Tibial artery (tissue), 4 donors: ENCODE data around the gene RPL19.

Experiments used
- DNase-seq, 2 donors: peaks; one replicate each; pipeline ENCODE4 v3.0.0-alpha.2; 2019
- H3K27ac ChIP-seq, 2 donors: fragments of 200-600 bp; sonication (generic) in 1 of 2; 1 replicate in 1 of 2; 2 replicates in 1 of 2; pipeline ENCODE4 v1.5.1; 2018 to 2019; ENCODE audit warnings: mild to moderate bottlenecking in 1 of 2
- H3K27me3 ChIP-seq, 2 donors: fragments of 200-600 bp; sonication (generic) in 1 of 2; one replicate each; pipeline versions ENCODE4 v1.5.1 to v1.6.0; 2016 to 2019
- H3K36me3 ChIP-seq, 3 donors: fragments of 200-600 bp; sonication (generic) in 2 of 3; one replicate each; pipeline ENCODE4 v1.5.1; 2016 to 2019; ENCODE audit warnings: mild to moderate bottlenecking in 2 of 3
- H3K4me1 ChIP-seq, 4 donors: fragments of 200-600 bp; sonication (generic) in 2 of 4; 1 replicate in 3 of 4; 2 replicates in 1 of 4; pipeline ENCODE4 v1.5.1; 2016 to 2019
- H3K4me3 ChIP-seq, 2 donors: fragments of 200-600 bp; sonication (generic) in 1 of 2; 1 replicate in 1 of 2; 2 replicates in 1 of 2; pipeline ENCODE4 v1.5.1; 2018 to 2019; ENCODE audit warnings: mild to moderate bottlenecking in 2 of 2
- H3K9me3 ChIP-seq, 3 donors: fragments of 200-600 bp; sonication (generic) in 1 of 3; one replicate each; pipeline ENCODE4 v1.5.1; 2016 to 2019
- intact Hi-C: fragments of 100-400 bp; cut with DNase I; formaldehyde crosslinking; loops from one replicate; pipeline ENCODE4 v1.15.0; 2023; ENCODE audit warnings: low total_unique reads
- TF ChIP-seq, protein P1 (sequence below), 2 experiments: fragments of 200-600 bp in 1 of 2; fragments of 450-650 bp in 1 of 2; IDR thresholded peaks; one replicate each; pipeline ENCODE4 v1.5.1; 2017 to 2019; ENCODE audit warnings: antibody characterized with exemption in 2 of 2, mild to moderate bottlenecking in 1 of 2, moderate library complexity in 1 of 2

Gene RPL19

GRCh38 chr17:39191750-39192510, 8.2 kb upstream of the RPL19 start:
- TF ChIP-seq, protein P1, sequence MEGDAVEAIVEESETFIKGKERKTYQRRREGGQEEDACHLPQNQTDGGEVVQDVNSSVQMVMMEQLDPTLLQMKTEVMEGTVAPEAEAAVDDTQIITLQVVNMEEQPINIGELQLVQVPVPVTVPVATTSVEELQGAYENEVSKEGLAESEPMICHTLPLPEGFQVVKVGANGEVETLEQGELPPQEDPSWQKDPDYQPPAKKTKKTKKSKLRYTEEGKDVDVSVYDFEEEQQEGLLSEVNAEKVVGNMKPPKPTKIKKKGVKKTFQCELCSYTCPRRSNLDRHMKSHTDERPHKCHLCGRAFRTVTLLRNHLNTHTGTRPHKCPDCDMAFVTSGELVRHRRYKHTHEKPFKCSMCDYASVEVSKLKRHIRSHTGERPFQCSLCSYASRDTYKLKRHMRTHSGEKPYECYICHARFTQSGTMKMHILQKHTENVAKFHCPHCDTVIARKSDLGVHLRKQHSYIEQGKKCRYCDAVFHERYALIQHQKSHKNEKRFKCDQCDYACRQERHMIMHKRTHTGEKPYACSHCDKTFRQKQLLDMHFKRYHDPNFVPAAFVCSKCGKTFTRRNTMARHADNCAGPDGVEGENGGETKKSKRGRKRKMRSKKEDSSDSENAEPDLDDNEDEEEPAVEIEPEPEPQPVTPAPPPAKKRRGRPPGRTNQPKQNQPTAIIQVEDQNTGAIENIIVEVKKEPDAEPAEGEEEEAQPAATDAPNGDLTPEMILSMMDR (IDR thresholded peaks at IDR 0.05): no peak
- no peak overlapping the region for H3K27ac ChIP-seq
- peaks cover 0 to 38% (median 35%) of the 10 kb centered on the region in 4 donors for H3K4me1 ChIP-seq
- peaks cover 62 to 80% (median 62%) of the 10 kb centered on the region in 3 donors for H3K36me3 ChIP-seq
- intact Hi-C loops: no loop called here
- no peaks in the 10 kb centered on the region for H3K27me3 ChIP-seq
- DNase-seq: no peak
- H3K9me3 ChIP-seq: no peaks in the 10 kb centered on the region
- H3K4me3 ChIP-seq: no peak overlapping the region

GRCh38 chr17:39192901-39193300, 7.2 kb upstream of the RPL19 start:
- Histone ChIP-seq H3K4me3 (no peak overlapping the region), H3K36me3 (peaks cover 52 to 70% (median 52%) of the 10 kb centered on the region in 3 donors)
- intact Hi-C loops: no loop called here

DNA sequence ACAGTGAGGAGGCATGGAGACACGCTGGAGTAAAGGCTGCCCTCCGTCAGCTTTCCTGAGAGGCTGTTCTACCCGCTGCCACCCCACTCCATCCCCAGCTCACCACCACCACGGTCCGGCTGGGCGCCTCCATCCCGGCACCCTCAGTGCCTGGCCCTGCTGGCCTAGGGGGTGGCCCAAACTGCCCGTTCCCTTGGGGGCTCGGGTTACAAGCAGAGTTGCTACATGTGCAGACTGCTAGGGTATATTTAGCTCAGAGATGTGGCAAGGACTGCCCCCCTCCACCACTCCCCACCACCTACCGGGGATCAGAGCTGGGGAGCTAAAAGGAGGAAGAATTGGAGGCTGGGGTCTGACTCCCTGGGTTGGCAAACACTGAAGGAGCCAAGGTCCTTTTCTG, 6.7 kb upstream of the RPL19 start:
- Histone ChIP-seq H3K4me3 (no peak overlapping the region), H3K4me1 (peaks cover 0 to 45% (median 39%) of the 10 kb centered on the region in 4 donors), H3K9me3 (no peaks in the 10 kb centered on the region), H3K27me3 (no peaks in the 10 kb centered on the region), H3K27ac (peak overlapping the region; percentile 98 to 100), H3K36me3 (peaks cover 47 to 66% (median 48%) of the 10 kb centered on the region in 3 donors)
- no peak for DNase-seq
- TF ChIP-seq, protein P1 (IDR thresholded peaks at IDR 0.05): no peak
- intact Hi-C loops: no loop called here

More at GRCh38 chr17:39192901-39193300, 7.2 kb upstream of the RPL19 start:
- H3K9me3 ChIP-seq: no peaks in the 10 kb centered on the region
- DNase-seq: no peak
- TF ChIP-seq, protein P1 (IDR thresholded peaks at IDR 0.05): no peak
- peaks cover 0 to 41% (median 35%) of the 10 kb centered on the region in 4 donors for H3K4me1 ChIP-seq
- H3K27me3 ChIP-seq: no peaks in the 10 kb centered on the region
- peak overlapping the region in 1 of 2 donors; percentile 100 for H3K27ac ChIP-seq

- peak overlapping the region; percentile 98 to 100 for H3K27ac ChIP-seq
- no peaks in the 10 kb centered on the region for H3K27me3 ChIP-seq
- intact Hi-C loops: no loop called here
- H3K9me3 ChIP-seq: no peaks in the 10 kb centered on the region
- DNase-seq: peak; percentile 78 to 93
- peaks cover 0 to 51% (median 41%) of the 10 kb centered on the region in 4 donors for H3K4me1 ChIP-seq
- H3K4me3 ChIP-seq: peak overlapping the region; percentile 80 to 95
- peaks cover 39 to 56% (median 40%) of the 10 kb centered on the region in 3 donors for H3K36me3 ChIP-seq
- TF ChIP-seq, protein P1 (IDR thresholded peaks at IDR 0.05): peak; percentile 59 to 68
Observed at GRCh38 chr17:39194089-39194984, 5.7 kb upstream of the RPL19 start.

DNA sequence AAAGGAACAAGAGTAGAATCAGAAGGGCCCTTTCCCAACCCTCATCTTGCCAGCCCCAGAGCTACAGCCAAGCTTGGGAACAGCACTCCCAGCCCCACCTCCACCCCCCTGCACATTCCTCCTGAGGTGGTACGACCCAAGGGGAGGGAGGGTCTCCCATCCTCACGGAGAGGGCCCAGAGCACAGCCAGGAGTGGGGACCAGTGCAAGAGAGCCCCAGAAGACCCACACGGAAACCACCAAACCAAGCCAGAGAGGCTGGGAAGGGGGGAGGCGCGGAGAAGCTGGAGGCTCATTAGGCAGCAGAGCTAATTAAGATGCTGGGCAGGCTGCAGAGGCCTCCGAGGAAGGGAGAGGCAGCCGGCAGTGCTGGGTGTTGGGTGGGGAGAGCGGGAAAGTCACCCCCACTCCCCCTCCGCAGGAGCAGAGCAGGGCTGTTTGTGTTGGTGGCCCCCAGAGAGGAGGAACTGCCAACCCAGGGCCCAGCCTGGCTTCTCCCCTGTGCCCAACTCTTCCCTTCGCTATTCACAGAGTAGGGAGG, 5.0 kb upstream of the RPL19 start:
- Histone ChIP-seq H3K9me3 (no peaks in the 10 kb centered on the region), H3K4me3 (peak overlapping the region; percentile 80 to 95), H3K27me3 (no peaks in the 10 kb centered on the region), H3K36me3 (peaks cover 32 to 49% (median 33%) of the 10 kb centered on the region in 3 donors), H3K27ac (peak overlapping the region; percentile 98 to 100), H3K4me1 (peaks cover 0 to 54% (median 43%) of the 10 kb centered on the region in 4 donors)
- intact Hi-C loops: loop anchor here (5.0 kb wide), 1 partner anchor 37 kb away; no protein-coding TSS in a partner anchor
- peak in 1 of 2 donors; percentile 75 for DNase-seq
- TF ChIP-seq, protein P1 (IDR thresholded peaks at IDR 0.05): no peak
